ENCODE measurements around the gene OR1N1. TPM values are rescaled to one million over a fixed set of nuclear protein-coding genes. Genes with fewer than 3 reads are reported as not detected.

The OR1N1 gene
- total RNA-seq, 1 experiment from 2014 or later, result not detected

GRCh38 chr9:122567901-122568300, 40.8 kb upstream of the OR1N1 start:
- DNase-seq (ENCODE audit: low read depth, low spot score), result no peak
- Histone ChIP-seq H3K4me1 (ENCODE audit: control insufficient read depth, insufficient read depth, low read length) (no peaks in the 10 kb centered on the region), H3K9me3 (ENCODE audit: control insufficient read depth, insufficient read depth, low read depth, low read length) (no peaks in the 10 kb centered on the region), H3K27ac (ENCODE audit: low read length) (no peak overlapping the region), H3K36me3 (ENCODE audit: control insufficient read depth, insufficient read depth, low read length) (no peaks in the 10 kb centered on the region), H3K27me3 (ENCODE audit: control insufficient read depth, insufficient read depth, low read length) (no peaks in the 10 kb centered on the region), H3K4me3 (ENCODE audit: low read depth in 2 of 2, low read length in 2 of 2) (no peak overlapping the region)
- BruUV-seq (replicated peaks), result no TSS peak
- ATAC-seq, result no peak
- intact Hi-C loops (cut with micrococcal nuclease; ENCODE audit: unreplicated experiment) (no loop called here), in situ Hi-C loops (cut with HindIII; ENCODE audit: low pct_unique_long_range_greater_than_20kb, low sequenced_read_pairs) (no loop called here)
- no peak for TF ChIP-seq POLR2AphosphoS5 (IDR thresholded peaks at IDR 0.05; ENCODE audit: low read depth, low read length)
- TF ChIP-seq, protein P1, sequence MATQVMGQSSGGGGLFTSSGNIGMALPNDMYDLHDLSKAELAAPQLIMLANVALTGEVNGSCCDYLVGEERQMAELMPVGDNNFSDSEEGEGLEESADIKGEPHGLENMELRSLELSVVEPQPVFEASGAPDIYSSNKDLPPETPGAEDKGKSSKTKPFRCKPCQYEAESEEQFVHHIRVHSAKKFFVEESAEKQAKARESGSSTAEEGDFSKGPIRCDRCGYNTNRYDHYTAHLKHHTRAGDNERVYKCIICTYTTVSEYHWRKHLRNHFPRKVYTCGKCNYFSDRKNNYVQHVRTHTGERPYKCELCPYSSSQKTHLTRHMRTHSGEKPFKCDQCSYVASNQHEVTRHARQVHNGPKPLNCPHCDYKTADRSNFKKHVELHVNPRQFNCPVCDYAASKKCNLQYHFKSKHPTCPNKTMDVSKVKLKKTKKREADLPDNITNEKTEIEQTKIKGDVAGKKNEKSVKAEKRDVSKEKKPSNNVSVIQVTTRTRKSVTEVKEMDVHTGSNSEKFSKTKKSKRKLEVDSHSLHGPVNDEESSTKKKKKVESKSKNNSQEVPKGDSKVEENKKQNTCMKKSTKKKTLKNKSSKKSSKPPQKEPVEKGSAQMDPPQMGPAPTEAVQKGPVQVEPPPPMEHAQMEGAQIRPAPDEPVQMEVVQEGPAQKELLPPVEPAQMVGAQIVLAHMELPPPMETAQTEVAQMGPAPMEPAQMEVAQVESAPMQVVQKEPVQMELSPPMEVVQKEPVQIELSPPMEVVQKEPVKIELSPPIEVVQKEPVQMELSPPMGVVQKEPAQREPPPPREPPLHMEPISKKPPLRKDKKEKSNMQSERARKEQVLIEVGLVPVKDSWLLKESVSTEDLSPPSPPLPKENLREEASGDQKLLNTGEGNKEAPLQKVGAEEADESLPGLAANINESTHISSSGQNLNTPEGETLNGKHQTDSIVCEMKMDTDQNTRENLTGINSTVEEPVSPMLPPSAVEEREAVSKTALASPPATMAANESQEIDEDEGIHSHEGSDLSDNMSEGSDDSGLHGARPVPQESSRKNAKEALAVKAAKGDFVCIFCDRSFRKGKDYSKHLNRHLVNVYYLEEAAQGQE (IDR thresholded peaks at IDR 0.05; ENCODE audit: insufficient read depth in 1 of 2, low read depth in 2 of 2, low read length in 1 of 2), result no peak
- TF ChIP-seq, protein P2, sequence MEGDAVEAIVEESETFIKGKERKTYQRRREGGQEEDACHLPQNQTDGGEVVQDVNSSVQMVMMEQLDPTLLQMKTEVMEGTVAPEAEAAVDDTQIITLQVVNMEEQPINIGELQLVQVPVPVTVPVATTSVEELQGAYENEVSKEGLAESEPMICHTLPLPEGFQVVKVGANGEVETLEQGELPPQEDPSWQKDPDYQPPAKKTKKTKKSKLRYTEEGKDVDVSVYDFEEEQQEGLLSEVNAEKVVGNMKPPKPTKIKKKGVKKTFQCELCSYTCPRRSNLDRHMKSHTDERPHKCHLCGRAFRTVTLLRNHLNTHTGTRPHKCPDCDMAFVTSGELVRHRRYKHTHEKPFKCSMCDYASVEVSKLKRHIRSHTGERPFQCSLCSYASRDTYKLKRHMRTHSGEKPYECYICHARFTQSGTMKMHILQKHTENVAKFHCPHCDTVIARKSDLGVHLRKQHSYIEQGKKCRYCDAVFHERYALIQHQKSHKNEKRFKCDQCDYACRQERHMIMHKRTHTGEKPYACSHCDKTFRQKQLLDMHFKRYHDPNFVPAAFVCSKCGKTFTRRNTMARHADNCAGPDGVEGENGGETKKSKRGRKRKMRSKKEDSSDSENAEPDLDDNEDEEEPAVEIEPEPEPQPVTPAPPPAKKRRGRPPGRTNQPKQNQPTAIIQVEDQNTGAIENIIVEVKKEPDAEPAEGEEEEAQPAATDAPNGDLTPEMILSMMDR (IDR thresholded peaks at IDR 0.05), result no peak
- TF ChIP-seq TCF7L2 (IDR thresholded peaks at IDR 0.05; ENCODE audit: low read depth, low read length), result no peak
- no peak for TF ChIP-seq SIN3A (IDR thresholded peaks at IDR 0.05; ENCODE audit: borderline replicate concordance, insufficient read depth, low read depth, low read length)
- ChIA-PET POLR2A (no interaction called here), CTCF (no interaction called here)

GRCh38 chr9:122562134-122562760, 35.2 kb upstream of the OR1N1 start:
- H3K4me1 ChIP-seq (ENCODE audit: control insufficient read depth, insufficient read depth, low read length), result no peaks in the 10 kb centered on the region
- no TSS peak for BruUV-seq (replicated peaks)
- in situ Hi-C loops (cut with HindIII; ENCODE audit: low pct_unique_long_range_greater_than_20kb, low sequenced_read_pairs) (no loop called here), intact Hi-C loops (cut with micrococcal nuclease; ENCODE audit: unreplicated experiment) (no loop called here)
- ATAC-seq (no peak), DNase-seq (ENCODE audit: low read depth, low spot score) (no peak)
- no peaks in the 10 kb centered on the region for H3K36me3 ChIP-seq (ENCODE audit: control insufficient read depth, insufficient read depth, low read length)
- H3K4me3 ChIP-seq (ENCODE audit: low read depth in 2 of 2, low read length in 2 of 2), result no peak overlapping the region
- POLR2A ChIA-PET, result no interaction called here
- H3K27me3 ChIP-seq (ENCODE audit: control insufficient read depth, insufficient read depth, low read length), result no peaks in the 10 kb centered on the region
- H3K27ac ChIP-seq (ENCODE audit: low read length), result no peak overlapping the region
- no peak for TF ChIP-seq TCF7L2 (IDR thresholded peaks at IDR 0.05; ENCODE audit: low read depth, low read length)
- no peak for TF ChIP-seq POLR2AphosphoS5 (IDR thresholded peaks at IDR 0.05; ENCODE audit: low read depth, low read length)
- TF ChIP-seq, protein P1 (IDR thresholded peaks at IDR 0.05; ENCODE audit: insufficient read depth in 1 of 2, low read depth in 2 of 2, low read length in 1 of 2), result no peak
- CTCF ChIA-PET, result no interaction called here
- H3K9me3 ChIP-seq (ENCODE audit: control insufficient read depth, insufficient read depth, low read depth, low read length), result no peaks in the 10 kb centered on the region

Data from Panc1 (cell line).